ENCODE results near the gene RFX2. TPM values are rescaled to one million over a fixed set of nuclear protein-coding genes. Genes with fewer than 3 reads are reported as not detected.

The RFX2 gene
- total RNA-seq, 1 experiment from 2014 or later, result 4.6 TPM

- ATAC-seq (no peak), DNase-seq (ENCODE audit: low spot score) (no peak)
- H3K4me3 Mint-ChIP-seq, result no peak overlapping the region
- peaks cover 8% of the 10 kb centered on the region for H3K9me3 Mint-ChIP-seq
- H3K27me3 Mint-ChIP-seq (ENCODE audit: low read depth), result peaks cover 6% of the 10 kb centered on the region; the same call in 1 of the 2 replicates
- TF ChIP-seq ZMAT4 (CRISPR knock-in tag; IDR thresholded peaks at IDR 0.05) (no peak), MAX (CRISPR knock-in tag; IDR thresholded peaks at IDR 0.05) (no peak), ZNF425 (CRISPR knock-in tag; conservative IDR thresholded peaks at IDR 0.05) (no peak), ZNF281 (CRISPR knock-in tag; IDR thresholded peaks at IDR 0.05) (no peak)
- peaks cover 2% of the 10 kb centered on the region; the same call in 1 of the 2 replicates for H3K4me1 Mint-ChIP-seq
- CTCF ChIA-PET, result no interaction called here
- H3K36me3 Mint-ChIP-seq, result no peaks in the 10 kb centered on the region
- no peak overlapping the region; the same call in 1 of the 2 replicates for H3K27ac Mint-ChIP-seq
- POLR2A ChIA-PET, result no interaction called here
Measured at GRCh38 chr19:6071875-6072274, 38.4 kb downstream of the RFX2 start.

- DNase-seq (ENCODE audit: low spot score) (no peak), ATAC-seq (no peak)
- TF ChIP-seq SP1 (CRISPR knock-in tag; conservative IDR thresholded peaks at IDR 0.05) (no peak), NR1H2 (CRISPR knock-in tag; IDR thresholded peaks at IDR 0.05) (no peak), ZNF396 (CRISPR knock-in tag; IDR thresholded peaks at IDR 0.05; ENCODE audit: borderline replicate concordance) (no peak), RORB (CRISPR knock-in tag; IDR thresholded peaks at IDR 0.05) (no peak), FOXP4 (CRISPR knock-in tag; IDR thresholded peaks at IDR 0.05) (no peak), GABPB1 (CRISPR knock-in tag; IDR thresholded peaks at IDR 0.05) (no peak), ZNF317 (CRISPR knock-in tag; IDR thresholded peaks at IDR 0.05; ENCODE audit: borderline replicate concordance, low read depth) (no peak), MYBL2 (CRISPR knock-in tag; IDR thresholded peaks at IDR 0.05) (no peak), FOXP1 (CRISPR knock-in tag; IDR thresholded peaks at IDR 0.05; ENCODE audit: borderline replicate concordance) (no peak), GTF2I (CRISPR knock-in tag; conservative IDR thresholded peaks at IDR 0.05) (no peak)
- peaks cover 8% of the 10 kb centered on the region for H3K9me3 Mint-ChIP-seq
- H3K27me3 Mint-ChIP-seq (ENCODE audit: low read depth), result peaks cover 6% of the 10 kb centered on the region; the same call in 1 of the 2 replicates
- H3K36me3 Mint-ChIP-seq, result no peaks in the 10 kb centered on the region
- H3K4me3 Mint-ChIP-seq, result no peak overlapping the region
- no peak overlapping the region for H3K27ac Mint-ChIP-seq
- ChIA-PET CTCF (no interaction called here), POLR2A (no interaction called here)
- peaks cover 7% of the 10 kb centered on the region for H3K4me1 Mint-ChIP-seq
Measured at GRCh38 chr19:6070720-6071485, 39.4 kb downstream of the RFX2 start.

All from WTC11 (cell line).